Measurements from ENCODE around the gene SHB. TPM values are rescaled to one million over a fixed set of nuclear protein-coding genes. Genes with fewer than 3 reads are reported as not detected.
A peak's percentile ranks its signal among the peaks of the same experiment; 100 is the strongest.

The SHB gene
- total and polyA plus RNA-seq, 2 of the 13 experiments (the other 11 are each of a cell fraction or from before 2014, with no cell fraction given), result 19.4 to 20.7 TPM

DNA sequence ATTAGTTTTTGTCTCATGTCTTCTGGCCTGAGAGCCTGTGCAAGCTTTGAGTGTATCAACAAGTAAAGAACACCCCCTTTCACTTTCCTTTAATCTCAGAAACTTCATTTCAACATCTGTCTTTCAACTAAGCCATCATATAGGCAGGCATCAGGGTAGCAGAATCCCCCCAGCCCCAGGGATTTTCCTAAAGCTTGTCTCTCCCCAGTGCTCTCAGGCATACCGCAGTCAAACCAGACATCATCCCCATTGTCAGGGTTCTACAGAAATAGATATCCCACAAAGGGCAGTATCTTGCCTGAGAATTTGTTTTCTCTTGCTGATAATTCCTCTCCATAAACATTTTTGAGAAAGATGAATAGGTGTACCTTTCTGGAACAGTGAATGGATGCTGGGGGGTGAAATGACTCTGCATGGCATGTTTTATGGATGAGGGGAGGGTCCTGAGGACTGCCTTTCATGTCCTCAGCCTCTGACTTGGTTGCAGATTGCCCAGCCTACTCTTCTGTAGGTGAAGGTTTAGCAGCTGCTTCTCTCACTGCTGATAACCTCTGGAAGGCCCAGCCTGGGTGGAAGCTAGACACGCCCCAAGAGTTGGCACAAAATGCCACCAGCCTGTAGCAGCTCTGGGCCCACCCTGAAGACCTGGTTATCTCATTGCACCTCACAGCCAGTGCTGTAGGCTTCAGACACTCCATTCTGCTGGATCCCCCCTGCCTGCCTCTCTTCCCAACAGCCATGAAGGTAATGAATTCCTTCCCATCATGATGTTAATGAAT is 20.5 kb upstream of the SHB start (continued):
- TF ChIP-seq ZKSCAN8 (CRISPR knock-in tag; IDR thresholded peaks at IDR 0.05; ENCODE audit: borderline replicate concordance) (no peak), DNMT1 (CRISPR knock-in tag; IDR thresholded peaks at IDR 0.05) (no peak)

DNA sequence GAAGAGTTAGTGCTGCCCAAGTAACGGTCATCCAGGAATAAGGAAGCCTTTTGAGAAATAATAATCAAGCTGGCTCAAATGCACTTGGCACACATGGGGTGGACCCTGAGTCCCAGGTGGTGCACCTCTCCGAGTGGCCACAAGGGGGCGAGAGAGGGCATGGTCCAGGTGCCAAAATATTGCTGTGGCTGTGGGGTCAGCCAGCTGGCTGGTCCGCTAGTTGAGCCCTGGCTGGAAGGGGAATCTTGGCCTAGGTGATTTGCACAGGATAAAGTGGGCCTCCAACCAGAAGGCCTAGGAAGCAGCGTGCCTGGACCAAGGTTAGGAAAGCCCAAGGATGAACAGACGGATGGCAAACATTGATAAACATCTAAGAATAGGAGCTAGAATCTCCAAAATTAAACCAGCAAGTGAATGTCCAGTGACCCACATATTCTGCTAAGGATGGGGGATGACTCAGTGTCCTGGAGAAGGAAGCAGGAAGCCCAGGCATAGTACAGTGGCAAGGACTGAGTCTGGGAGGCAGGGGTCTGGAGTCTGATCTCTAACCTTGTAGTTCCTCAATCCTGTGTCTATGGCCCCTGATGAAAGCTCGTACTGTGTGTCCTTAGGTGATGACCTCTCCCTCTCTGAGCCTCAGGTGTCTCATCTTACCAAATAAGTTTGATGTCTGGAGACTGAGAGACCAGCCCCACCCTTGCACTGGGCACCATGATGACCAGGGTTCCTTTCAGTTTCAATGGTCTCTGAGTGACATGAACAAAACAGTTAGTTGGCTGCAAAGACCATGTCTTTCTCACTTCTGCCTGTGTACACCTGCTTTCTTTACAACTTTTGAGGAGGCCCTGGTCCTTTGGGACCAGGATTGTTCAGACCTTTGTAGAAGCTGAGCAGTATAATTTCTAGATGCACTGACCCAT is 19.2 kb upstream of the SHB start:
- BruUV-seq (replicated peaks), result no TSS peak
- Histone ChIP-seq H4K20me1 (ENCODE audit: insufficient read depth, low read length) (no peaks in the 10 kb centered on the region), H3K4me2 (ENCODE audit: low read depth, low read length) (no peak overlapping the region), H3K27me3 (ENCODE audit: control insufficient read depth in 1 of 2, insufficient read depth in 2 of 2, low read length in 2 of 2) (peaks cover 4 to 31% of the 10 kb centered on the region in 2 experiments; a peak in 3 of 5 replicates), H3K9ac (ENCODE audit: insufficient read depth, low read depth, low read length) (no peak overlapping the region), H2AFZ (ENCODE audit: low read length) (no peak overlapping the region), H3K4me3 (replicated peaks in 1 of 3; ENCODE audit: insufficient read depth in 1 of 3, low read depth in 2 of 3, low read length in 3 of 3) (no peak overlapping the region), H3K79me2 (ENCODE audit: insufficient read depth, low read length) (no peaks in the 10 kb centered on the region), H3K9me3 (ENCODE audit: low read length) (no peaks in the 10 kb centered on the region), H3K4me1 (ENCODE audit: insufficient read depth, low read length) (no peaks in the 10 kb centered on the region; the same call in 1 of the 2 replicates), H3K27ac (ENCODE audit: extremely low read length, insufficient read depth, low read length) (no peak overlapping the region), H3K36me3 (replicated peaks in 1 of 2; ENCODE audit: control insufficient read depth in 1 of 2, insufficient read depth in 2 of 2, low read length in 2 of 2) (no peaks in the 10 kb centered on the region)
- 19% methylated on average over 5 of the region's 7 CpGs for WGBS (ENCODE audit: low lambda C conversion rate)
- intact Hi-C loops (cut with micrococcal nuclease; ENCODE audit: unreplicated experiment) (loop anchor here (1.0 to 2.0 kb wide), 3 partner anchors 175 to 275 kb away; no protein-coding TSS in a partner anchor), in situ Hi-C loops (cut with HindIII; ENCODE audit: extremely low pct_ligation_motif_present, low pct_unique_long_range_greater_than_20kb) (no loop called here)
- ChIA-PET CTCF (ENCODE audit: low intra/inter-chr PET ratio, low total read pairs) (interaction anchor here (1.9 kb wide), 1 partner anchor 174 kb away, joined by 16 read pairs; no protein-coding TSS in a partner anchor), POLR2A (interaction anchor here (1.1 kb wide), 1 partner anchor 180 kb away, joined by 4 read pairs; no protein-coding TSS in a partner anchor)
- FAIRE-seq (peak; percentile 71), ATAC-seq (peak; percentile 88), DNase-seq (ENCODE audit: low spot score) (peak; percentile 39)
- no peak for TF ChIP-seq CENPT (CRISPR knock-in tag; IDR thresholded peaks at IDR 0.05; ENCODE audit: low read depth)
- TF ChIP-seq, protein P1, sequence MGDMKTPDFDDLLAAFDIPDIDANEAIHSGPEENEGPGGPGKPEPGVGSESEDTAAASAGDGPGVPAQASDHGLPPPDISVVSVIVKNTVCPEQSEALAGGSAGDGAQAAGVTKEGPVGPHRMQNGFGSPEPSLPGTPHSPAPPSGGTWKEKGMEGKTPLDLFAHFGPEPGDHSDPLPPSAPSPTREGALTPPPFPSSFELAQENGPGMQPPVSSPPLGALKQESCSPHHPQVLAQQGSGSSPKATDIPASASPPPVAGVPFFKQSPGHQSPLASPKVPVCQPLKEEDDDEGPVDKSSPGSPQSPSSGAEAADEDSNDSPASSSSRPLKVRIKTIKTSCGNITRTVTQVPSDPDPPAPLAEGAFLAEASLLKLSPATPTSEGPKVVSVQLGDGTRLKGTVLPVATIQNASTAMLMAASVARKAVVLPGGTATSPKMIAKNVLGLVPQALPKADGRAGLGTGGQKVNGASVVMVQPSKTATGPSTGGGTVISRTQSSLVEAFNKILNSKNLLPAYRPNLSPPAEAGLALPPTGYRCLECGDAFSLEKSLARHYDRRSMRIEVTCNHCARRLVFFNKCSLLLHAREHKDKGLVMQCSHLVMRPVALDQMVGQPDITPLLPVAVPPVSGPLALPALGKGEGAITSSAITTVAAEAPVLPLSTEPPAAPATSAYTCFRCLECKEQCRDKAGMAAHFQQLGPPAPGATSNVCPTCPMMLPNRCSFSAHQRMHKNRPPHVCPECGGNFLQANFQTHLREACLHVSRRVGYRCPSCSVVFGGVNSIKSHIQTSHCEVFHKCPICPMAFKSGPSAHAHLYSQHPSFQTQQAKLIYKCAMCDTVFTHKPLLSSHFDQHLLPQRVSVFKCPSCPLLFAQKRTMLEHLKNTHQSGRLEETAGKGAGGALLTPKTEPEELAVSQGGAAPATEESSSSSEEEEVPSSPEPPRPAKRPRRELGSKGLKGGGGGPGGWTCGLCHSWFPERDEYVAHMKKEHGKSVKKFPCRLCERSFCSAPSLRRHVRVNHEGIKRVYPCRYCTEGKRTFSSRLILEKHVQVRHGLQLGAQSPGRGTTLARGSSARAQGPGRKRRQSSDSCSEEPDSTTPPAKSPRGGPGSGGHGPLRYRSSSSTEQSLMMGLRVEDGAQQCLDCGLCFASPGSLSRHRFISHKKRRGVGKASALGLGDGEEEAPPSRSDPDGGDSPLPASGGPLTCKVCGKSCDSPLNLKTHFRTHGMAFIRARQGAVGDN (CRISPR knock-in tag; IDR thresholded peaks at IDR 0.05), result peak; percentile 45
- TF ChIP-seq RBFOX2 (IDR thresholded peaks at IDR 0.05; ENCODE audit: low read depth, low read length), result no peak
- TF ChIP-seq, protein P2, sequence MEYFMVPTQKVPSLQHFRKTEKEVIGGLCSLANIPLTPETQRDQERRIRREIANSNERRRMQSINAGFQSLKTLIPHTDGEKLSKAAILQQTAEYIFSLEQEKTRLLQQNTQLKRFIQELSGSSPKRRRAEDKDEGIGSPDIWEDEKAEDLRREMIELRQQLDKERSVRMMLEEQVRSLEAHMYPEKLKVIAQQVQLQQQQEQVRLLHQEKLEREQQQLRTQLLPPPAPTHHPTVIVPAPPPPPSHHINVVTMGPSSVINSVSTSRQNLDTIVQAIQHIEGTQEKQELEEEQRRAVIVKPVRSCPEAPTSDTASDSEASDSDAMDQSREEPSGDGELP (IDR thresholded peaks at IDR 0.05; ENCODE audit: borderline replicate concordance, low read depth), result 0 out of 2 replicates have a peak, but pooled peaks have one; percentile 23
- TF ChIP-seq, protein P3, sequence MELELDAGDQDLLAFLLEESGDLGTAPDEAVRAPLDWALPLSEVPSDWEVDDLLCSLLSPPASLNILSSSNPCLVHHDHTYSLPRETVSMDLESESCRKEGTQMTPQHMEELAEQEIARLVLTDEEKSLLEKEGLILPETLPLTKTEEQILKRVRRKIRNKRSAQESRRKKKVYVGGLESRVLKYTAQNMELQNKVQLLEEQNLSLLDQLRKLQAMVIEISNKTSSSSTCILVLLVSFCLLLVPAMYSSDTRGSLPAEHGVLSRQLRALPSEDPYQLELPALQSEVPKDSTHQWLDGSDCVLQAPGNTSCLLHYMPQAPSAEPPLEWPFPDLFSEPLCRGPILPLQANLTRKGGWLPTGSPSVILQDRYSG (CRISPR knock-in tag; IDR thresholded peaks at IDR 0.05), result no peak
- 0 out of 2 replicates have a peak, but pooled peaks have one; percentile 47 for TF ChIP-seq NRL (CRISPR knock-in tag; IDR thresholded peaks at IDR 0.05; ENCODE audit: borderline replicate concordance)
- TF ChIP-seq MYC (CRISPR knock-in tag; IDR thresholded peaks at IDR 0.05; ENCODE audit: borderline replicate concordance), result peak; percentile 21; the same call in 1 of the 2 replicates
- TF ChIP-seq, protein P4, sequence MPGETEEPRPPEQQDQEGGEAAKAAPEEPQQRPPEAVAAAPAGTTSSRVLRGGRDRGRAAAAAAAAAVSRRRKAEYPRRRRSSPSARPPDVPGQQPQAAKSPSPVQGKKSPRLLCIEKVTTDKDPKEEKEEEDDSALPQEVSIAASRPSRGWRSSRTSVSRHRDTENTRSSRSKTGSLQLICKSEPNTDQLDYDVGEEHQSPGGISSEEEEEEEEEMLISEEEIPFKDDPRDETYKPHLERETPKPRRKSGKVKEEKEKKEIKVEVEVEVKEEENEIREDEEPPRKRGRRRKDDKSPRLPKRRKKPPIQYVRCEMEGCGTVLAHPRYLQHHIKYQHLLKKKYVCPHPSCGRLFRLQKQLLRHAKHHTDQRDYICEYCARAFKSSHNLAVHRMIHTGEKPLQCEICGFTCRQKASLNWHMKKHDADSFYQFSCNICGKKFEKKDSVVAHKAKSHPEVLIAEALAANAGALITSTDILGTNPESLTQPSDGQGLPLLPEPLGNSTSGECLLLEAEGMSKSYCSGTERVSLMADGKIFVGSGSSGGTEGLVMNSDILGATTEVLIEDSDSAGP (CRISPR knock-in tag; IDR thresholded peaks at IDR 0.05; ENCODE audit: borderline replicate concordance), result peak; percentile 23; the same call in 1 of the 2 replicates

Measured in HepG2 (cell line).